GM19468 (cell line): ENCODE data around the gene INSC.

Experiments
- ATAC-seq: cut with Tn5 transposase; IDR thresholded peaks from one replicate; pipeline ENCODE4 v1.9.1; 2021; ENCODE audit warnings: mild to moderate bottlenecking, moderate library complexity, moderate number of reproducible peaks; ENCODE audit not compliant: unreplicated experiment; ENCODE audit errors: extremely low read depth

INSC gene

DNA sequence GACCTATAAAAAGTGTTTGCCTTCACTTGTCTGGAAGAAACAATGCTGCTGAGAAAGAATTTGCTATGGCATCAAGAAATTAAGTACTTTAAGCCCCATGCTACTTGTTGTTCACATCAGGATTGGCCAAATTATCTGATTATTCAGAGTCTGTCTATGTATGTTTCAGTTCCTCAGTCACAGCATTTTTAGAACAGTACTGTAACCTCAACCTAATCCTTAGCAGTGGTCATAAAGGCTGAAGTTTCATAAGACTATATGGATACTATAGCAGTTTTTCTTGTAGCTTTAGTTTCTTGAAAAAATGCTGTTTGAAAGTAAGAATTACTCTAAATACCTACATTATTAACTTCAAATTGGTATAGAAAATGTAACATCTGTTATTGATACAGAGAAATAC is 153.9 kb downstream of the INSC start:
- no peak for ATAC-seq

DNA sequence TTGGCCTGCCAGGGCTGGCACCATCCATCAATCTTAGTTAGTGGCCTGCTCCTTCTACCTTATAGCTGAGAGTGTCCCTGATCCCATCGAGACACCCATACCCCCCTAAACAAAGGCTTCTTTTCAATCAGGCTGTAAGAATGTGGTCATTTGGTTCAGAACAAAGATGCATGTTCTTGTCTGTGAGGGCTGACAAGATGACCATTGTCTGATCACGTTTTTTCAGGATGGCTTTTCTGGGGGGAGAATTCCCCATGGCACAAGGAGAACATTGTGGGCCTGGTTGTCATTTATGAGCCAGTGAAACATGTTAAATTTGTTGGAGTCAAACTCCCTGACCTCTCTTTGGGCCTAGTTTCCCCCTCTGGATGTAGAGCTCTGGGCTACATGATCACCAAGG is 160.4 kb downstream of the INSC start:
- no peak for ATAC-seq

- ATAC-seq, result no peak
Observed at GRCh38 chr11:15276621-15277020, 161.9 kb downstream of the INSC start.

DNA sequence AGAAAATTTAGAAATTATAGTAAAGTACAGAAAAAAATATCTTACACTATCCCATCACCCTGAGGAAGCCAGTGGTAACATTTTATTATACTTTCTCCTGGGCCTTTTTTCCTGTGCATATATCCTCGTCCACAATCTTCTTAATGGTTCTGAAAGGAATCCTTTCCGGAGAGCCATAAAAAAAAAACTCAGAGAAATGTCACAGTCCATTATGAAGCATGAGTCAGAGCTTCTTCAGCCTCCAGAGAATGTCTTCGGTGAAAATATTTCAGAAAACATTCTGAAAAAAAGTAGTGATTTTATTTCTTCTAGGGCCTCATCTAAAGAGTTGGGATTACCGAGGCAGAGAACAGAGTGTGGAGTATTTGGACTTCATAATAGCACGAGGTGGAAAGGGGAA is 163.4 kb downstream of the INSC start:
- ATAC-seq, result no peak

GRCh38 chr11:15280393-15280792 is 165.7 kb downstream of the INSC start:
- no peak for ATAC-seq

DNA sequence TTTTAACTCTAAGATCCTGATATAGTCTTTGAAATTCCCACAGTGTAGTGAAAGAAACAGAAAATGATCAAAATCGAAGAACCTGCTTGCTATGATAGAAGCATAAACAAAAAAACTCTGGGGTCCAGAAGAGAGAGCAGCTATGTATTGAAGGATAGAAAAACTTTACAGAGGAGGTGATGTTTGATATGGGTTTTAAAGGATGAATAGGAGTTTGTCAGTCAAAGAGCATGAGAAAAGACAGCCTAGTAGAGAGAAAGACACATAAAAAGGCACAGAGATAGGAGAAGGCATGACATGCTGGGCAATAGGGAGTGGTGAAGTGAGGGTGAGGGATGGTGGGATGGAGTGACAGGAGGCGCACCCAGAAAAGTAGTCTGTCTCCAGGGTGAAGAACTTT is 168.0 kb downstream of the INSC start:
- ATAC-seq, result no peak

- ATAC-seq, result no peak
Observed at GRCh38 chr11:15286465-15286864, 171.7 kb downstream of the INSC start.

GRCh38 chr11:15288863-15289262 is 174.1 kb downstream of the INSC start:
- ATAC-seq, result no peak

DNA sequence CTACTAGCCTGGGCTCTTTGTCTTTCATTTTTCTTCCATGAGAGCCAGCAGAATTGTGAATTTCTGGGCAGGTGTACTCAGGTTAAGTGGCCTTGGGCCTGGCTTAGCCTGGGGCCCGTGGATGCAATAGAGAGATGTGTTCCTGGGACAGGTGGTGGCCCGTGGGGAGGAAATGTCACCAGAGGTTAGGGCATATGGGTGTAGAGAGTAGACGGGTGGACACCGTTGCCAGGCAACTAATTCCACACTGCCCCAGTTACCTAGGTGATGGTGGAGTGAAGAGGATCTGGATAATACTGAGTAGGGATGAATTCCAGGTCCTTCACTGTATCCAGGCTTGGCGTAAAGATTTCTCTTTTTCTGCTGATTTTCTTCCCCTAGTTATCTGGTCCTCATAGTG is 175.0 kb downstream of the INSC start:
- no peak for ATAC-seq

- ATAC-seq, result no peak
Observed at GRCh38 chr11:15291885-15292284, 177.2 kb downstream of the INSC start.

DNA sequence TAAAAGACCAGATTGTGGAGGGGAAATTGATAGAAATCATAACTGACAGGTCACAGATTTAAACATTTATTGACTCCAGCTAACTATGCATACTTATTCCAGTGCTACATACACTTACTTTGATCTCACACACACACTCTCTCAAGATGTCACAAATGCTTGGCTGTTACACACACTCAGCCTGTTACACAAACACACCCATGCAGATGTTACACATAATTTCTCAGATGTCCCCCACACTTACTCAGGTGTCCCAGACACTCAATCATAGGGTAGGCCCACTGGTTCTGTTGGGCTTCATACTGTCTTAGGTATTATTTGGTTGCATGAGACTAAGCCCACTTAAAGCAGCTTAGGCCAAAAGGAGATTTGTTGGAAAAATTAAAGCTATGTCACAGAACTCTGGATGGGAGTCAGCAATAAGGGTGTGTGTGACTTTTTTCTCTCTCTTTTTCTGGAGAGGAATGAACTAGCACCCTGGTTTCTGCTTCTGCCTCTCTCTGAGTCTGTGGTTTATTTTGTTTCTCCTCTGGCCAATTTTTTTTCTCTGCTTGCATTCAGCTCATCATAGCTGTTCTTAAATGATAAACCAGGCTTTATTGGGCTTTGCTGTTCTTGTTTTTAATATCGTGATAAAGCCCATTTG is 179.4 kb downstream of the INSC start:
- ATAC-seq, result no peak

DNA sequence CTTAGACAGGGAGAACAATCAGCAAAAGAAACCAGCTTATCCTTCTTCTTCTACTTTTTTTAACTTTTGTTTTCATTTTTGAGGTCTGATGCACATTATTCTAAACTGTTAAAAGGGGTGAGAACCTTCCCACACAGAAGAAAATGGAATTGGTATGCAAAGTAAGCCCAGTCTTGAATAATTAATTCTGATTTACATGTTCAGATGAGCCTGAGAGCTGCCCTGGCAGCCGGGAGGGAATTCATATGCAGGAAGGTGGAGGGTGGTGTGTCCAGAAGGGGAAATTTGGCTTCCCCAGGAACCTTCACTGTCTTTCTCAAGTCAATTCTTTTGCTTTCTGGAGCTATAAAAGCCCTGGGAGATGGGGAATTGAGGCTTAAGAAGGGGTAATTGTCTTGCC is 181.0 kb downstream of the INSC start:
- no peak for ATAC-seq
